Stimulated activated CD4-positive, alpha-beta T cell treated with anti-CD3 and anti-CD28 coated beads, Interleukin-12 subunit alpha, Interleukin-12 subunit beta, amount 100 ng/mL, for 4 hours (primary cell): Measurements from ENCODE around the gene TP53AIP1.
"Not testable (repeated sequence)": the region's sequence is repeated elsewhere in the genome, so short reads cannot be mapped to it uniquely, and the experiment has no call there.

Experiments used
- DNase-seq: peaks from one replicate; pipeline ENCODE4 v3.0.0-alpha.2; 2020

Gene TP53AIP1

GRCh38 chr11:128924510-128925249 lies 18.0 kb downstream of the TP53AIP1 start:
- no peak for DNase-seq

GRCh38 chr11:128924104-128924503 lies 18.6 kb downstream of the TP53AIP1 start:
- no peak for DNase-seq

DNA sequence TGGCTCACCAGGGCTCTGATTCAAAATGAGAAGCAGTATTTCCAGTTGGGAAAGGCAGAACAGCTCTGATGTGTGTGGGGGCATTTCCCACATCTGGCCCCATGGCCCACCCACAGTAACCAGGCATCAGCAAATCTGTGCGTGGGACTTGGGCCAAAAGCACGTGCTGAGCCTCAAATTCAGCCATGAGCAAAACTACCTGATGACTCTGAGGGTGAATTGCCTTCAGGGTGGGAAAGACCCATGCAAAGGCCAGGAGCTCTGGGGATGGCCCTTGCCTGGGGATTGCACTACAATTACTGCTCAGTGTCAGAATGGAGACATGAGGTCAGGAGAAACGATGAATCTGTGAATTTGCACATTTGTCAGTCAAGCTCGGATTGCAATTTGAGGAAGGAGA lies 20.9 kb downstream of the TP53AIP1 start:
- DNase-seq: no peak

GRCh38 chr11:128920666-128921065 lies 22.0 kb downstream of the TP53AIP1 start:
- DNase-seq: no peak

DNA sequence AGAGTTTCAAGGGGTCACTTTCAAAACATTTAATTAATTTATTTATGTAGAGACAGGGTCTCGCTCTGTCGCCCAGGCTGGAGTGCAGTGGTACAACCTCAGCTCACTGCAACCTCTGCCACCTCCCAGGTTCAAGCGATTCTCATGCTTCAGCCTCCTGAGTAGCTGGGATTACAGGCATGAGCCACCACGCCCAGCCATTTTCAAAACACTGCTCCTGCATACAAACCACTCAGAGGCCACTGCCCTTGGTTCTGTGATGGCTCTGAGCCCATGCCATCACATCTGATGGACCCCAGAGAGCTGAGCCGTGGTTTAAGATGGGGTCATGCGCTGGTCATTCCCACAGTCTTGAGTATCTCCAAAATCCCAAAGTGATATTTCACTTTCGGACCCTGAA lies 23.0 kb downstream of the TP53AIP1 start:
- not testable (repeated sequence) for DNase-seq

- DNase-seq: no peak
Measured at GRCh38 chr11:128919216-128919615, 23.5 kb downstream of the TP53AIP1 start.

DNA sequence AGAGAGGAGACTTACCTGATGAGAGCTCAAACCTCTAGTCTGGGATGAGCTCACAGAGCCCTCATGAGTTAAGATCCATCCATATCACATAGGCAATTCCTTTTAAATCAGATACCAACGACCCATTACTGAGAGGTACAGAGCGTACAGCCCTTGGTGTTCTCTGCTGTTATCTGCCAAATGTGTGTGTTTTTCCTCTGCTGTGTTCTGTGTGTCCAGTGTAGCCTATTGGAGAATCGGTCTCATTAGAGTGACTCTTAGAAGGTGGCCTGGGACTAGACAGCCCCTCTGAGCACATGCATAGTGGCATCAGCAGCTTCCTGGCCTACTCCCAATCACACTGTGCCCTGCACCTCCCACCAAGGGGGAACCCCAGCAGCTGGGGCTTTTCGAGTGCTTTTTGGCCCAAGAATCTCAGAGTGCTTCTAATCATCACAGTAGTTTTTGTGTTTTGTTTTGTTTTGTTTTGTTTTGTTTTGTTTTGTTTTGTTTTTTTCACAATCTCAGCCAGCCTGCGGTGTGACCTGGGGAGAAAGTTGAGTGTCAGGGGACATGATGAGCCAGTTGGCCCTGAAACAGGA lies 25.4 kb downstream of the TP53AIP1 start:
- DNase-seq: no peak

- DNase-seq: no peak
Measured at GRCh38 chr11:128916681-128917080, 26.0 kb downstream of the TP53AIP1 start.

DNA sequence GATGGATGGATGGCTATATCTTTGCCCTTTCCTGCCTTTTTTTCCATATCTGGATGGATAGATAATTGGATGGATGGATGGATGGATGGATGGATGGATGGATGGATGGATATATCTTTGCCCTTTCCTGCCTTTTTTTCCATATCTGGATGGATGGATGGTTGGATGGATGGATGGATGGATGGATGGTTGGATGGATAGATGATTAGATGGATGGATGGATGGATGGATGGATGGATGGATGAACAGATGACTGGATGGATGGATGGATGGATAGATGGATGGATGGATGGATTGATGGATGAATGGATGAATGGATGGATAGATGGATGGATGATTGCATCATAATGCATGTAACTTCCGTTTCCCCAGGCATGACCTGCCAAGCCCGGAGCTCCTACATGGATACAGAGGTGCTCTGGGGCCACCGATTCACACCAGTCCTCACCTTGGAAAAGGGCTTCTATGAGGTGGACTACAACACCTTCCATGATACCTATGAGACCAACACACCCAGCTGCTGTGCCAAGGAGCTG lies 26.6 kb downstream of the TP53AIP1 start:
- DNase-seq: no peak

DNA sequence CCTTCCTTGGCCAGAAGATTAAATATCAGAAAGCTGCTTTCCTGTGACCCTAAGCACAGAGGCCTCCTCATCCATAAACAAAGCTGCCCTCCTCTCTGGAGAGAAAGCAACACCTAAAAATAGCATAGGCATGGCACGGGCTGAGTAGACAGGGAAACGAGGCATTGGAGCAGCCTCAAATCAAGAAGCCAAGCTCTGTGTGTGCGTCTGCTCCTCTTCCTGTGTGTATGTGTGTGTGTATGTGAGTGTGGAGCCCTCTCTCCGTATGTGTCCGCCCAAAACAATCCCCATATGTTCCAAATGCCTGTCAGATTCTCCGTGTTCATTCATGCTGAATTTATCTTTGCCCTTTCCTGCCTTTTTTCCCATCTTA lies 27.5 kb downstream of the TP53AIP1 start:
- DNase-seq: no peak

GRCh38 chr11:128914216-128915148 lies 28.2 kb downstream of the TP53AIP1 start:
- no peak for DNase-seq

- no peak for DNase-seq
Measured at GRCh38 chr11:128913806-128914205, 28.9 kb downstream of the TP53AIP1 start.

DNA sequence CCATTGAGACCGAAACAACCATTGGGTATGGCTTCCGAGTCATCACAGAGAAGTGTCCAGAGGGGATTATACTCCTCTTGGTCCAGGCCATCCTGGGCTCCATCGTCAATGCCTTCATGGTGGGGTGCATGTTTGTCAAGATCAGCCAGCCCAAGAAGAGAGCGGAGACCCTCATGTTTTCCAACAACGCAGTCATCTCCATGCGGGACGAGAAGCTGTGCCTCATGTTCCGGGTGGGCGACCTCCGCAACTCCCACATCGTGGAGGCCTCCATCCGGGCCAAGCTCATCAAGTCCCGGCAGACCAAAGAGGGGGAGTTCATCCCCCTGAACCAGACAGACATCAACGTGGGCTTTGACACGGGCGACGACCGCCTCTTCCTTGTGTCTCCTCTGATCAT lies 31.0 kb downstream of the TP53AIP1 start:
- no peak for DNase-seq

DNA sequence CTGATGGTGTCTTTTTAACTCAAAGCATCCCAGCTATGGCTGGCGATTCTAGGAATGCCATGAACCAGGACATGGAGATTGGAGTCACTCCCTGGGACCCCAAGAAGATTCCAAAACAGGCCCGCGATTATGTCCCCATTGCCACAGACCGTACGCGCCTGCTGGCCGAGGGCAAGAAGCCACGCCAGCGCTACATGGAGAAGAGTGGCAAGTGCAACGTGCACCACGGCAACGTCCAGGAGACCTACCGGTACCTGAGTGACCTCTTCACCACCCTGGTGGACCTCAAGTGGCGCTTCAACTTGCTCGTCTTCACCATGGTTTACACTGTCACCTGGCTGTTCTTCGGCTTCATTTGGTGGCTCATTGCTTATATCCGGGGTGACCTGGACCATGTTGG lies 31.4 kb downstream of the TP53AIP1 start:
- DNase-seq: no peak

- no peak for DNase-seq
Measured at GRCh38 chr11:128910576-128910975, 32.1 kb downstream of the TP53AIP1 start.

DNA sequence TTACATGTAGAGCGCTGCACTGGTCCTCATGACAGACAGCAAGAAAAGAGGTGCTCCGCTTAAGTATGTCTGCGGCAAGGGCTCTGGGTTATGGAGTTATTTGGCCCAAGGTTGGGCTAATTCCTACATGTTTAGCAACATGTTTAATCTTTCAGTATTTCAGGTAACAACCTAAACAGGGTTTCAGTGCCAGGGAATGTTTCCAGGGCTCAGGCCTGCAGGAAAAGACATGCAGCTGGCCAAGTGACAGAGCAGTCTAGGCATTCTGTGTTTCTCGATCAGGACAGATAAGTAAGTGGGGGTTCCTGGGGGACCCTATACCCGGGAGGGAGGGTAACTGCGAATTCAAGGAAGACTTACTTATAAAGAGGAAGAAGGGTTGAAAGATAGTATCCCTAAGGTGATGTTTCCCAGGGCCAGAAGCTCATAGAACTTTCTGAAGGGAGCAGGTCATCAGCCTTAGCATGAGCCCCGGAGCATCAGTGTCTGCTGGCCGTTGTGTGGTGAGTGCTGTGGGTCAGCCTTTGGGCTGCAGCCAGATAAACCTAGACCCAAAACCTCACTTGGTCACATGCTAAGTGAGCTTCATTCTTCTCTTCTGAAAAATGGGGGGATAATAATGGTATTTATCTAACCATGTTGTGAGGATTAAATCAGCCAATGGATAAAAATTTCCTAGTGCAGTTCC lies 33.1 kb downstream of the TP53AIP1 start:
- no peak for DNase-seq

- no peak for DNase-seq
Measured at GRCh38 chr11:128908391-128909246, 34.1 kb downstream of the TP53AIP1 start.

DNA sequence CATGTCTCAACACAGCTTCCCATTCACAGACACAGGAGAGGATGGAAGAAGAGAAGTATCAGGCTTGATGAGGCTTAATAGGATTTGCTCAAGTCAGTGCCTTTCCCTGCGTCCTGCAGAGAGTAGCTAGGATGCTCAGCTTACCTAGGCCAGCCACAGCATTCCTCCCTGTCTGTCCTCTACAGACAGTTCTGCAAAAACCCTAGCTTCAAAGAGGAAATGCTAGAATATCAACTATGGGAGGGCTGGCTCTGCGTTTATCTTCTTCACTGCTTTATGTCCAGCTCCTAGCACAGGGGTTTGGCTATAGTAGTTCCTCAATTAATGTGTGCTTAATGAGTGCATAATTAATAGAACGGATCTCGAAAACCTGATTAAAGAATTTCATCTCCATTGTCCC lies 35.1 kb downstream of the TP53AIP1 start:
- no peak for DNase-seq

- no peak for DNase-seq
Measured at GRCh38 chr11:128906185-128907050, 36.3 kb downstream of the TP53AIP1 start.

GRCh38 chr11:128905345-128906184 lies 37.1 kb downstream of the TP53AIP1 start:
- peak; percentile 22 for DNase-seq
